Osteoblast (primary cell): ENCODE measurements around the gene HECTD2. TPM values are rescaled to one million over a fixed set of nuclear protein-coding genes. Genes with fewer than 3 reads are reported as not detected.
A peak's percentile ranks its signal among the peaks of the same experiment; 100 is the strongest.

Experiments
- DNase-seq: peaks from one replicate; pipeline ENCODE4 v3.0.0; 2011; ENCODE audit warnings: low spot score, mixed read lengths; ENCODE audit not compliant: insufficient read length; ENCODE audit errors: missing footprints
- H2AFZ ChIP-seq: 2 replicates; pipeline ENCODE4 v1.6.0; 2011; ENCODE audit warnings: mild to moderate bottlenecking, low read length
- H3K27ac ChIP-seq: 2 replicates; pipeline ENCODE4 v1.5.1; 2011; ENCODE audit warnings: mild to moderate bottlenecking, low read depth, low read length, moderate library complexity
- H3K27me3 ChIP-seq: 2 replicates; pipeline ENCODE4 v1.6.0; 2012; ENCODE audit warnings: mild to moderate bottlenecking, control low read depth, inconsistent platforms, low read length, moderate library complexity; ENCODE audit not compliant: insufficient read depth
- H3K36me3 ChIP-seq: 2 replicates; pipeline ENCODE4 v1.5.1; 2011; ENCODE audit warnings: mild to moderate bottlenecking, low read length, control low read depth, moderate library complexity; ENCODE audit not compliant: insufficient read depth
- H3K4me1 ChIP-seq: 2 replicates; pipeline ENCODE4 v1.5.1; 2011; ENCODE audit warnings: mild to moderate bottlenecking, low read length, control low read depth, moderate library complexity; ENCODE audit not compliant: insufficient read depth
- H3K4me2 ChIP-seq: 2 replicates; pipeline ENCODE4 v1.6.0; 2011; ENCODE audit warnings: mild to moderate bottlenecking, low read length; ENCODE audit not compliant: insufficient read depth
- H3K4me3 ChIP-seq: fragments of 200-600 bp; sonication (generic); 3 replicates; pipeline ENCODE4 v1.5.1; 2012; ENCODE audit warnings: mild to moderate bottlenecking, low read length, inconsistent platforms; ENCODE audit not compliant: insufficient read depth
- H3K79me2 ChIP-seq: 2 replicates; pipeline ENCODE4 v1.6.0; 2012; ENCODE audit warnings: mild to moderate bottlenecking, low read length, control low read depth, inconsistent platforms; ENCODE audit not compliant: insufficient read depth
- H3K9me3 ChIP-seq: 2 replicates; pipeline ENCODE4 v1.5.1; 2011; ENCODE audit warnings: low read depth, low read length, control low read depth
- H4K20me1 ChIP-seq: 2 replicates; pipeline ENCODE4 v1.6.0; 2012; ENCODE audit warnings: mild to moderate bottlenecking, low read length, control low read depth; ENCODE audit not compliant: insufficient read depth
- CTCF ChIP-seq: IDR thresholded peaks from 2 replicates; pipeline ENCODE4 v1.5.1; 2011; ENCODE audit warnings: mild to moderate bottlenecking, low read depth, low read length, moderate library complexity; ENCODE audit errors: extremely low read depth
- total RNA-seq: library from RNA; depleted of rRNA; stranded (reverse); fragments of >200 nt; gene quantifications from 2 replicates; pipeline ENCODE4 v1.2.3, GENCODE V29; 2012

Gene HECTD2
- total RNA-seq, 1 donor, result 15.9 TPM

- TF ChIP-seq CTCF, result peak; percentile 94
- peak overlapping the region; percentile 44 for H3K4me3 ChIP-seq
- no peaks in the 10 kb centered on the region for H3K36me3 ChIP-seq
- H3K27me3 ChIP-seq, result no peaks in the 10 kb centered on the region
- no peaks in the 10 kb centered on the region for H4K20me1 ChIP-seq
- peak overlapping the region; percentile 66 for H2AFZ ChIP-seq
- H3K9me3 ChIP-seq, result no peaks in the 10 kb centered on the region
- peak overlapping the region; percentile 68 for H3K4me2 ChIP-seq
- H3K4me1 ChIP-seq, result peaks cover 3% of the 10 kb centered on the region
- no peaks in the 10 kb centered on the region for H3K79me2 ChIP-seq
- H3K27ac ChIP-seq, result no peak overlapping the region
- DNase-seq, result peak; percentile 76
These were observed 141.7 kb downstream of the HECTD2 start for GRCh38 chr10:91551856-91552255.

- H3K4me1 ChIP-seq, result peaks cover 3% of the 10 kb centered on the region
- H3K4me3 ChIP-seq, result peak overlapping the region; percentile 44
- no peak for DNase-seq
- no peaks in the 10 kb centered on the region for H4K20me1 ChIP-seq
- H2AFZ ChIP-seq, result peak overlapping the region; percentile 66
- peak overlapping the region; percentile 68 for H3K4me2 ChIP-seq
- H3K27me3 ChIP-seq, result no peaks in the 10 kb centered on the region
- no peaks in the 10 kb centered on the region for H3K9me3 ChIP-seq
- no peaks in the 10 kb centered on the region for H3K36me3 ChIP-seq
- H3K79me2 ChIP-seq, result no peaks in the 10 kb centered on the region
- H3K27ac ChIP-seq, result no peak overlapping the region
- TF ChIP-seq CTCF, result peak; percentile 56
These were observed 142.3 kb downstream of the HECTD2 start for GRCh38 chr10:91552274-91553095.

- Histone ChIP-seq H4K20me1 (no peaks in the 10 kb centered on the region), H3K4me2 (no peak overlapping the region), H2AFZ (peak overlapping the region; percentile 64)
These were observed 145.3 kb downstream of the HECTD2 start for GRCh38 chr10:91555455-91555854.

More at GRCh38 chr10:91555455-91555854, 145.3 kb downstream of the HECTD2 start:
- Histone ChIP-seq H3K27ac (no peak overlapping the region), H3K27me3 (no peaks in the 10 kb centered on the region), H3K9me3 (no peaks in the 10 kb centered on the region), H3K79me2 (no peaks in the 10 kb centered on the region), H3K4me1 (peaks cover 3% of the 10 kb centered on the region), H3K36me3 (no peaks in the 10 kb centered on the region), H3K4me3 (no peak overlapping the region)
- TF ChIP-seq CTCF, result no peak
- DNase-seq, result no peak
